HepG2 (cell line): Measurements from ENCODE around the gene SCRT2. TPM values are rescaled to one million over a fixed set of nuclear protein-coding genes. Genes with fewer than 3 reads are reported as not detected.

ENCODE experiments used
- ATAC-seq: fragments of 200-7000 bp; cut with Tn5 transposase; 3 replicates; pipeline ENCODE4 v1.9.1; 2020; ENCODE audit warnings: mild to moderate bottlenecking, moderate library complexity
- BruUV-seq: library from RNA; stranded (reverse); fragments of 400-500 nt; replicated peaks from 2 replicates; lab custom pipeline; 2021; lab: Mats Ljungman, UMichigan
- CTCF ChIA-PET: fragments of 300-600 bp; formaldehyde crosslinking; extraction: SDS; loops from one replicate; lab custom pipeline; 2021; ENCODE audit warnings: low total read pairs, inconsistent platforms, low intra/inter-chr PET ratio; lab: Yijun Ruan, JAX
- POLR2A ChIA-PET: fragments of 350-600 bp; sonication (Branson Sonifier 250); formaldehyde crosslinking; loops from one replicate; lab custom pipeline; 2020; ENCODE audit warnings: antibody characterized with exemption, inconsistent platforms; lab: Yijun Ruan, JAX
- DNase-seq: peaks from one replicate; pipeline ENCODE4 v3.0.0-alpha.2; 2015; ENCODE audit warnings: low spot score
- FAIRE-seq: peaks from 3 replicates; lab custom pipeline; 2011; peaks lifted over from hg19 to GRCh38; lab: Jason Lieb, UNC
- H2AFZ ChIP-seq: one replicate; pipeline ENCODE4 v1.6.1; 2011; ENCODE audit warnings: low read length, inconsistent platforms
- H3K27ac ChIP-seq: fragments of 300-600 bp; 3 replicates; pipeline ENCODE4 v1.8.0; 2011; ENCODE audit warnings: mixed run types, mild to moderate bottlenecking, mixed read lengths, low read length, inconsistent platforms; ENCODE audit not compliant: insufficient read depth; ENCODE audit errors: extremely low read length
- H3K27me3 ChIP-seq, 2 experiments: fragments of 200-600 bp in 1 of 2; 2 replicates in 1 of 2; 3 replicates in 1 of 2; pipeline versions ENCODE4 v1.6.0 to v1.8.0; 2011; ENCODE audit warnings: low read length in 2 of 2, mild to moderate bottlenecking in 2 of 2, moderate library complexity in 2 of 2, inconsistent platforms in 1 of 2; ENCODE audit not compliant: insufficient read depth in 2 of 2, control insufficient read depth in 1 of 2
- H3K36me3 ChIP-seq, 2 experiments: fragments of 200-600 bp in 1 of 2; replicated peaks in 1 of 2; 2 replicates in 1 of 2; 3 replicates in 1 of 2; pipeline versions ENCODE4 v1.5.1 to v1.8.0; 2011; ENCODE audit warnings: low read length in 2 of 2, inconsistent platforms in 1 of 2; ENCODE audit not compliant: insufficient read depth in 2 of 2, control insufficient read depth in 1 of 2
- H3K4me1 ChIP-seq: 2 replicates; pipeline ENCODE4 v1.5.1; 2012; ENCODE audit warnings: low read length, inconsistent platforms; ENCODE audit not compliant: insufficient read depth
- H3K4me2 ChIP-seq: 2 replicates; pipeline ENCODE4 v1.6.0; 2011; ENCODE audit warnings: low read depth, low read length, inconsistent platforms
- H3K4me3 ChIP-seq, 3 experiments: fragments of 200-600 bp in 1 of 3; sonication (generic), shearing (Covaris generic) in 1 of 3; replicated peaks in 1 of 3; 2 replicates each; pipeline ENCODE4 v1.5.1; 2011 to 2016; ENCODE audit warnings: low read length in 3 of 3, inconsistent platforms in 2 of 3, low read depth in 2 of 3, mild to moderate bottlenecking in 2 of 3, control low read depth in 1 of 3, mixed read lengths in 1 of 3; ENCODE audit not compliant: insufficient read depth in 1 of 3
- H3K79me2 ChIP-seq: one replicate; pipeline ENCODE4 v1.6.1; 2011; ENCODE audit warnings: low read length, inconsistent platforms; ENCODE audit not compliant: insufficient read depth
- H3K9ac ChIP-seq: 2 replicates; pipeline ENCODE4 v1.6.0; 2011; ENCODE audit warnings: mild to moderate bottlenecking, low read depth, low read length, inconsistent platforms; ENCODE audit not compliant: insufficient read depth
- H3K9me3 ChIP-seq: 2 replicates; pipeline ENCODE4 v1.5.1; 2012; ENCODE audit warnings: mild to moderate bottlenecking, low read length
- H4K20me1 ChIP-seq: 2 replicates; pipeline ENCODE4 v1.6.0; 2011; ENCODE audit warnings: inconsistent platforms, mild to moderate bottlenecking, low read length, moderate library complexity; ENCODE audit not compliant: insufficient read depth
- CAMTA2 ChIP-seq: sonication (generic); formaldehyde crosslinking; IDR thresholded peaks from 2 replicates; pipeline ENCODE4 v1.4.0; 2020; ENCODE audit warnings: mild to moderate bottlenecking, missing genetic modification reagents, borderline replicate concordance
- DPF2 ChIP-seq: sonication (generic); formaldehyde crosslinking; IDR thresholded peaks from 2 replicates; pipeline ENCODE4 v1.4.0; 2020; ENCODE audit warnings: mild to moderate bottlenecking, low read depth, missing genetic modification reagents, borderline replicate concordance
- ETV6 ChIP-seq: sonication (generic); formaldehyde crosslinking; conservative IDR thresholded peaks from 2 replicates; pipeline ENCODE4 v1.4.0; 2020; ENCODE audit warnings: missing genetic modification reagents
- FOXK1 ChIP-seq: sonication (generic); formaldehyde crosslinking; IDR thresholded peaks from 2 replicates; pipeline ENCODE4 v1.4.0; 2020; ENCODE audit warnings: low read depth, missing genetic modification reagents, borderline replicate concordance
- FOXP1 ChIP-seq, 2 experiments: fragments of 450-650 bp in 1 of 2; IDR thresholded peaks; 2 replicates each; pipeline ENCODE4 v1.6.1; 2017 to 2018; ENCODE audit warnings: antibody characterized with exemption in 1 of 2
- GATAD1 ChIP-seq: IDR thresholded peaks from 2 replicates; pipeline ENCODE4 v1.6.1; 2016; ENCODE audit warnings: missing genetic modification reagents, missing compliant biosample characterization
- HNF4A ChIP-seq: sonication (generic); formaldehyde crosslinking; IDR thresholded peaks from 2 replicates; pipeline ENCODE4 v1.4.0; 2020; ENCODE audit warnings: missing genetic modification reagents
- MAFG ChIP-seq: sonication (generic); formaldehyde crosslinking; IDR thresholded peaks from 2 replicates; pipeline ENCODE4 v1.5.1; 2020; ENCODE audit warnings: mild to moderate bottlenecking, missing genetic modification reagents
- MIER2 ChIP-seq: IDR thresholded peaks from 2 replicates; pipeline ENCODE4 v1.6.1; 2016; ENCODE audit warnings: missing biosample characterization, missing genetic modification reagents
- MZF1 ChIP-seq: sonication (generic); formaldehyde crosslinking; IDR thresholded peaks from 2 replicates; pipeline ENCODE4 v1.8.1; 2023; ENCODE audit warnings: mild to moderate bottlenecking, missing genetic modification reagents, borderline replicate concordance
- NR2F1 ChIP-seq, 2 experiments: fragments of 450-650 bp in 1 of 2; formaldehyde crosslinking in 1 of 2; IDR thresholded peaks; 2 replicates each; pipeline versions ENCODE4 v1.5.0 to v1.6.1; 2016 to 2020; ENCODE audit warnings: mild to moderate bottlenecking in 1 of 2, missing compliant biosample characterization in 1 of 2, missing genetic modification reagents in 1 of 2, moderate library complexity in 1 of 2
- SMC3 ChIP-seq: IDR thresholded peaks from 2 replicates; pipeline ENCODE4 v1.6.1; 2011; ENCODE audit warnings: low read length, improper control_type of control experiment
- SP5 ChIP-seq: IDR thresholded peaks from 2 replicates; pipeline ENCODE4 v1.6.1; 2016; ENCODE audit warnings: low read depth, borderline replicate concordance
- ZMYM2 ChIP-seq: sonication (generic); formaldehyde crosslinking; IDR thresholded peaks from 2 replicates; pipeline ENCODE4 v1.8.0; 2022; ENCODE audit warnings: mild to moderate bottlenecking, missing genetic modification reagents
- ZMYM4 ChIP-seq: sonication (generic); formaldehyde crosslinking; IDR thresholded peaks from 2 replicates; pipeline ENCODE4 v1.8.1; 2023; ENCODE audit warnings: mild to moderate bottlenecking, missing genetic modification reagents
- ZNF543 ChIP-seq: sonication (generic); formaldehyde crosslinking; IDR thresholded peaks from 2 replicates; pipeline ENCODE4 v1.4.0; 2020; ENCODE audit warnings: mild to moderate bottlenecking, missing genetic modification reagents
- WGBS: methylation state at CpG from one replicate; pipeline ENCODE4 v1.1.6; 2017; ENCODE audit warnings: low lambda C conversion rate; 5-methylcytosine and 5-hydroxymethylcytosine counted together
- in situ Hi-C: cut with HindIII; loops from 2 replicates; pipeline ENCODE4 v1.10.0; 2017; ENCODE audit warnings: low pct_unique_long_range_greater_than_20kb; ENCODE audit not compliant: extremely low pct_ligation_motif_present
- intact Hi-C: fragments of 100-400 bp; cut with micrococcal nuclease; formaldehyde crosslinking; loops from one replicate; pipeline ENCODE4 v1.10.0; 2022; ENCODE audit not compliant: unreplicated experiment
- polyA plus RNA-seq, 8 experiments: library from polyadenylated mRNA; depleted of rRNA in 3 of 8; stranded (reverse) in 7 of 8; unstranded in 1 of 8; fragments of >200 nt; fragmentation: Illumina TruSeq in 4 of 8; extraction: Trizol in 4 of 8; gene quantifications; 2 replicates each; pipeline versions ENCODE4 v1.2.1 to v1.2.3, GENCODE V29; 2011 to 2016; ENCODE audit warnings: low read depth in 4 of 8, missing spikeins in 1 of 8, mixed read lengths in 1 of 8; ENCODE audit not compliant: insufficient read depth in 1 of 8
- total RNA-seq, 5 experiments: library from RNA; depleted of rRNA; stranded (reverse); fragments of >200 nt; fragmentation: Illumina TruSeq; extraction: Trizol; gene quantifications; 2 replicates each; pipeline ENCODE4 v1.2.3, GENCODE V29; 2016; ENCODE audit warnings: low read depth in 1 of 5
- TF ChIP-seq, protein P1 (sequence below): sonication (generic); formaldehyde crosslinking; IDR thresholded peaks from 2 replicates; pipeline ENCODE4 v1.9.0; 2022; ENCODE audit warnings: low read depth, missing genetic modification reagents
- TF ChIP-seq, protein P2 (sequence below): sonication (generic); formaldehyde crosslinking; IDR thresholded peaks from 2 replicates; pipeline ENCODE4 v1.4.0; 2020; ENCODE audit warnings: missing genetic modification reagents
- TF ChIP-seq, protein P3 (sequence below): sonication (generic); formaldehyde crosslinking; IDR thresholded peaks from 2 replicates; pipeline ENCODE4 v1.4.0; 2020; ENCODE audit warnings: missing genetic modification reagents

The SCRT2 gene
- total and polyA plus RNA-seq, 2 of the 13 experiments (the other 11 are each of a cell fraction or from before 2014, with no cell fraction given) = not detected

DNA sequence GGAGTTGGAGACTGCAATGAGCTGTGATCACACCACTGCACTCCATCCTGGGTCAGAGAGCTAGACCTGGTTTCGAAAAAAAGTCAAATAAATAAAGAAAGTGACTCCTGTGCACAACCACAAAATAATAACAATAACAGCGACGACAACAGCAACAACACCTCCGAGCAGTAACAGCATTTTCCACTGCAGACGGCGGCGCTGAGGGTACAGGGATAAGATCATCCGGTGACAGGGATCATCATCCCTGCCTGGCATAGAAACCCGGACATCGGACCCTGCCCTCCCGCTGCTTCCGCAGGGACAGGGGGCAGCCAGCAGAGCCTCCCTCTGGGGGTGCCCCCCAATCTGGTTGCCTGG, 34.1 kb downstream of the SCRT2 start:
- intact Hi-C loops = no loop called here
- peak; percentile 64 for ATAC-seq
- TF ChIP-seq, protein P1, sequence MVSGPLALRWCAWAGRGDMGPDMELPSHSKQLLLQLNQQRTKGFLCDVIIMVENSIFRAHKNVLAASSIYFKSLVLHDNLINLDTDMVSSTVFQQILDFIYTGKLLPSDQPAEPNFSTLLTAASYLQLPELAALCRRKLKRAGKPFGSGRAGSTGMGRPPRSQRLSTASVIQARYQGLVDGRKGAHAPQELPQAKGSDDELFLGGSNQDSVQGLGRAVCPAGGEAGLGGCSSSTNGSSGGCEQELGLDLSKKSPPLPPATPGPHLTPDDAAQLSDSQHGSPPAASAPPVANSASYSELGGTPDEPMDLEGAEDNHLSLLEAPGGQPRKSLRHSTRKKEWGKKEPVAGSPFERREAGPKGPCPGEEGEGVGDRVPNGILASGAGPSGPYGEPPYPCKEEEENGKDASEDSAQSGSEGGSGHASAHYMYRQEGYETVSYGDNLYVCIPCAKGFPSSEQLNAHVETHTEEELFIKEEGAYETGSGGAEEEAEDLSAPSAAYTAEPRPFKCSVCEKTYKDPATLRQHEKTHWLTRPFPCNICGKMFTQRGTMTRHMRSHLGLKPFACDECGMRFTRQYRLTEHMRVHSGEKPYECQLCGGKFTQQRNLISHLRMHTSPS = peak; percentile 97
- TF ChIP-seq ETV6 (CRISPR knock-in tag) (0 out of 2 replicates have a peak, but pooled peaks have one; percentile 45), CAMTA2 (CRISPR knock-in tag) (no peak), SP5 (CRISPR knock-in tag) (peak; percentile 56; the same call in 1 of the 2 replicates), MZF1 (CRISPR knock-in tag) (no peak), ZNF543 (CRISPR knock-in tag) (0 out of 2 replicates have a peak, but pooled peaks have one; percentile 10), FOXK1 (CRISPR knock-in tag) (0 out of 2 replicates have a peak, but pooled peaks have one; percentile 15), ZMYM2 (CRISPR knock-in tag) (0 out of 2 replicates have a peak, but pooled peaks have one; percentile 61), MAFG (CRISPR knock-in tag) (no peak), NR2F1 (CRISPR knock-in tag; IDR thresholded peaks at IDR 0.05) (peak in 1 of 2 experiments; percentile 38; a peak in 1 of 4 replicates), MIER2 (CRISPR knock-in tag) (peak; percentile 31; the same call in 1 of the 2 replicates), SMC3 (peak; percentile 34; the same call in 1 of the 2 replicates), GATAD1 (CRISPR knock-in tag) (peak; percentile 34; the same call in 1 of the 2 replicates), ZMYM4 (peak; percentile 54; the same call in 1 of the 2 replicates), HNF4A (CRISPR knock-in tag) (peak; percentile 91), FOXP1 (IDR thresholded peaks at IDR 0.05) (peak; percentile 86), FOXP1 (CRISPR knock-in tag; IDR thresholded peaks at IDR 0.05) (peak; percentile 53), DPF2 (CRISPR knock-in tag) (peak; percentile 69; the same call in 1 of the 2 replicates)
- TF ChIP-seq, protein P2, sequence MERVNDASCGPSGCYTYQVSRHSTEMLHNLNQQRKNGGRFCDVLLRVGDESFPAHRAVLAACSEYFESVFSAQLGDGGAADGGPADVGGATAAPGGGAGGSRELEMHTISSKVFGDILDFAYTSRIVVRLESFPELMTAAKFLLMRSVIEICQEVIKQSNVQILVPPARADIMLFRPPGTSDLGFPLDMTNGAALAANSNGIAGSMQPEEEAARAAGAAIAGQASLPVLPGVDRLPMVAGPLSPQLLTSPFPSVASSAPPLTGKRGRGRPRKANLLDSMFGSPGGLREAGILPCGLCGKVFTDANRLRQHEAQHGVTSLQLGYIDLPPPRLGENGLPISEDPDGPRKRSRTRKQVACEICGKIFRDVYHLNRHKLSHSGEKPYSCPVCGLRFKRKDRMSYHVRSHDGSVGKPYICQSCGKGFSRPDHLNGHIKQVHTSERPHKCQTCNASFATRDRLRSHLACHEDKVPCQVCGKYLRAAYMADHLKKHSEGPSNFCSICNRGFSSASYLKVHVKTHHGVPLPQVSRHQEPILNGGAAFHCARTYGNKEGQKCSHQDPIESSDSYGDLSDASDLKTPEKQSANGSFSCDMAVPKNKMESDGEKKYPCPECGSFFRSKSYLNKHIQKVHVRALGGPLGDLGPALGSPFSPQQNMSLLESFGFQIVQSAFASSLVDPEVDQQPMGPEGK (CRISPR knock-in tag) = peak; percentile 99
- TF ChIP-seq, protein P3, sequence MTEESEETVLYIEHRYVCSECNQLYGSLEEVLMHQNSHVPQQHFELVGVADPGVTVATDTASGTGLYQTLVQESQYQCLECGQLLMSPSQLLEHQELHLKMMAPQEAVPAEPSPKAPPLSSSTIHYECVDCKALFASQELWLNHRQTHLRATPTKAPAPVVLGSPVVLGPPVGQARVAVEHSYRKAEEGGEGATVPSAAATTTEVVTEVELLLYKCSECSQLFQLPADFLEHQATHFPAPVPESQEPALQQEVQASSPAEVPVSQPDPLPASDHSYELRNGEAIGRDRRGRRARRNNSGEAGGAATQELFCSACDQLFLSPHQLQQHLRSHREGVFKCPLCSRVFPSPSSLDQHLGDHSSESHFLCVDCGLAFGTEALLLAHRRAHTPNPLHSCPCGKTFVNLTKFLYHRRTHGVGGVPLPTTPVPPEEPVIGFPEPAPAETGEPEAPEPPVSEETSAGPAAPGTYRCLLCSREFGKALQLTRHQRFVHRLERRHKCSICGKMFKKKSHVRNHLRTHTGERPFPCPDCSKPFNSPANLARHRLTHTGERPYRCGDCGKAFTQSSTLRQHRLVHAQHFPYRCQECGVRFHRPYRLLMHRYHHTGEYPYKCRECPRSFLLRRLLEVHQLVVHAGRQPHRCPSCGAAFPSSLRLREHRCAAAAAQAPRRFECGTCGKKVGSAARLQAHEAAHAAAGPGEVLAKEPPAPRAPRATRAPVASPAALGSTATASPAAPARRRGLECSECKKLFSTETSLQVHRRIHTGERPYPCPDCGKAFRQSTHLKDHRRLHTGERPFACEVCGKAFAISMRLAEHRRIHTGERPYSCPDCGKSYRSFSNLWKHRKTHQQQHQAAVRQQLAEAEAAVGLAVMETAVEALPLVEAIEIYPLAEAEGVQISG (CRISPR knock-in tag) = peak; percentile 44; the same call in 1 of the 2 replicates

More for the DNA sequence above, 34.1 kb downstream of the SCRT2 start:
- no peaks in the 10 kb centered on the region for H3K9me3 ChIP-seq
- peak overlapping the region; percentile 20; the same call in 1 of the 2 replicates for H3K4me2 ChIP-seq
- ChIA-PET POLR2A (no interaction called here), CTCF (interaction anchor here (1.3 kb wide), 1 partner anchor 26 kb away, joined by 4 read pairs; no protein-coding TSS in a partner anchor)
- in situ Hi-C loops = loop anchor here (10.0 kb wide), 1 partner anchor 287 kb away; no protein-coding TSS in a partner anchor
- no peak overlapping the region for H3K9ac ChIP-seq
- BruUV-seq = no TSS peak
- no peak overlapping the region for H3K27ac ChIP-seq
- peak; percentile 85 for DNase-seq
- H4K20me1 ChIP-seq = peaks cover 7% of the 10 kb centered on the region
- no peaks in the 10 kb centered on the region for H3K36me3 ChIP-seq
- H3K4me3 ChIP-seq = no peak overlapping the region; a peak in 1 of 6 replicates
- under 1% methylated on average over 10 of the region's 12 CpGs for WGBS
- H3K27me3 ChIP-seq = peaks cover 0 to 8% of the 10 kb centered on the region in 2 experiments; a peak in 3 of 5 replicates
- H3K4me1 ChIP-seq = peaks cover 43% of the 10 kb centered on the region
- no peaks in the 10 kb centered on the region for H3K79me2 ChIP-seq
- peak; percentile 92 for FAIRE-seq
- H2AFZ ChIP-seq = no peak overlapping the region
